Chondrocyte (in vitro differentiated cells): Measurements from ENCODE around the gene ADGRD1. TPM values are rescaled to one million over a fixed set of nuclear protein-coding genes. Genes with fewer than 3 reads are reported as not detected.
A peak's percentile ranks its signal among the peaks of the same experiment; 100 is the strongest.
"Not testable (repeated sequence)": the region's sequence is repeated elsewhere in the genome, so short reads cannot be mapped to it uniquely, and the experiment has no call there.

Source experiments
- DNase-seq: peaks from one replicate; pipeline ENCODE4 v3.0.0; 2021; ENCODE audit warnings: mixed read lengths, low spot score
- H3K27ac Mint-ChIP-seq: one replicate; pipeline ENCODE4 v1.8.0; 2021; ENCODE audit warnings: mild to moderate bottlenecking, moderate library complexity, mixed read lengths; ENCODE audit not compliant: unreplicated experiment
- H3K27me3 Mint-ChIP-seq: 2 replicates; pipeline ENCODE4 v1.8.0; 2021; ENCODE audit warnings: low read depth, mixed read lengths
- H3K36me3 Mint-ChIP-seq: 2 replicates; pipeline ENCODE4 v1.8.0; 2021; ENCODE audit warnings: low read depth, mixed read lengths
- H3K4me1 Mint-ChIP-seq: 2 replicates; pipeline ENCODE4 v1.8.0; 2021; ENCODE audit warnings: low read depth, mild to moderate bottlenecking, mixed read lengths
- H3K4me3 Mint-ChIP-seq: one replicate; pipeline ENCODE4 v1.8.0; 2021; ENCODE audit warnings: mild to moderate bottlenecking, moderate library complexity, mixed read lengths; ENCODE audit not compliant: unreplicated experiment
- H3K9me3 Mint-ChIP-seq: 2 replicates; pipeline ENCODE4 v1.8.0; 2021; ENCODE audit warnings: low read depth, mixed read lengths
- CTCF ChIP-seq: fragments of 200-600 bp; sonication (generic); IDR thresholded peaks from 2 replicates; pipeline ENCODE4 v1.5.0; 2021; ENCODE audit warnings: antibody characterized with exemption, mild to moderate bottlenecking, moderate library complexity
- total RNA-seq: library from RNA; stranded (reverse); gene quantifications from 3 replicates; pipeline ENCODE4 v1.2.1, GENCODE V29; 2021

The ADGRD1 gene
- total RNA-seq, 1 donor from 2014 or later, result 4.7 TPM

- DNase-seq, result no peak
- H3K9me3 Mint-ChIP-seq, result no peaks in the 10 kb centered on the region
- H3K27ac Mint-ChIP-seq, result no peak overlapping the region
- no peak for TF ChIP-seq CTCF
- peaks cover 3% of the 10 kb centered on the region for H3K27me3 Mint-ChIP-seq
- peaks cover under 1% of the 10 kb centered on the region for H3K4me1 Mint-ChIP-seq
- H3K36me3 Mint-ChIP-seq, result no peaks in the 10 kb centered on the region
- H3K4me3 Mint-ChIP-seq, result no peak overlapping the region
Observed at GRCh38 chr12:131124487-131125280, 171.0 kb downstream of the ADGRD1 start.

DNA sequence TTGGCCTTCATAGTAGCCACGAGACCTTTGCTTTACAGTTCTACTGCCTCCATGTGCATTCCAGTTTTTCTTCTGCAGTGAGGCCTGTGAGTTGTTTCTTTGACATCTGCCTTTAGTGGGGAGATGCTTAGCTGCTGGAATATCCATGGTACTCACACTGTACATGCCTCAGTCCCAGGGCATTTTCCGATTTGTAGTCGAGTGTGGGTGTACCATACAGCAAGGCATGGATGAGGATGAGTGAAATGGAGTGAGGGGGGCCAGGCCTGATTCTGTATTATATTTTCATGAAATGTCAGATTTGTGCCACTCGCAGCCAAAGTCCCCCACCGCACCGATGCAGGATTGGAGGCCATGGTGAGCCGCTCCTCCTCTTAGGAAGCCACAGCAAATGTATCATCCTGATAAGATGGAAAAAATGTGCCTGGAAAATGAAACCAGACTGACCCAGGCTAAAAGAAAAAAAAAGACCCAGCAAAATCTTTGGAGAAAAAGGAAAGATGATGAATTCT lies 173.0 kb downstream of the ADGRD1 start:
- peak; percentile 41 for DNase-seq
- Mint-ChIP-seq H3K27ac (no peak overlapping the region), H3K36me3 (no peaks in the 10 kb centered on the region), H3K4me3 (no peak overlapping the region), H3K4me1 (peaks cover 5% of the 10 kb centered on the region), H3K27me3 (peaks cover 3% of the 10 kb centered on the region), H3K9me3 (no peaks in the 10 kb centered on the region)
- TF ChIP-seq CTCF, result no peak

DNA sequence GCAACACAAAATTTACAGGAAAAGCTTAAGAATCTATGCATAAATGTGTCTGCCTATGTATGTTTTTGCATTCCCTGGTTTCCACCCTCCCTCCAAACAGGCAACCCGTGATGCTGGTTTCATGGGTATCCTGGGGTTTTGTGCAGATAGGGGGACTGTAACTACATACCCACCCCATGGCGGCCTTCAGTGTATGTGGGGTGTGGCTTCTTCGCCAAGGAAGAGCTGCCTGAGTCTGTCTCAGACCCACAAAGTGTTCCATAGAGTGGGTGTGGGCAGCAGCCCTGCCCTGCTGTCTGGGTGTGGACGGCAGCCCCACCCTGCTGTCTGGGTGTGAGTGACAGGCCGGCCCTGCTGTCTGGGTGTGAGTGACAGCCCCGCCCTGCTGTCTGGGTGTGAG lies 174.8 kb downstream of the ADGRD1 start:
- H3K4me3 Mint-ChIP-seq, result no peak overlapping the region
- H3K4me1 Mint-ChIP-seq, result peaks cover 10% of the 10 kb centered on the region
- H3K27ac Mint-ChIP-seq, result no peak overlapping the region
- H3K9me3 Mint-ChIP-seq, result no peaks in the 10 kb centered on the region
- TF ChIP-seq CTCF, result no peak
- no peaks in the 10 kb centered on the region for H3K36me3 Mint-ChIP-seq
- no peak for DNase-seq
- peaks cover 10% of the 10 kb centered on the region for H3K27me3 Mint-ChIP-seq

DNA sequence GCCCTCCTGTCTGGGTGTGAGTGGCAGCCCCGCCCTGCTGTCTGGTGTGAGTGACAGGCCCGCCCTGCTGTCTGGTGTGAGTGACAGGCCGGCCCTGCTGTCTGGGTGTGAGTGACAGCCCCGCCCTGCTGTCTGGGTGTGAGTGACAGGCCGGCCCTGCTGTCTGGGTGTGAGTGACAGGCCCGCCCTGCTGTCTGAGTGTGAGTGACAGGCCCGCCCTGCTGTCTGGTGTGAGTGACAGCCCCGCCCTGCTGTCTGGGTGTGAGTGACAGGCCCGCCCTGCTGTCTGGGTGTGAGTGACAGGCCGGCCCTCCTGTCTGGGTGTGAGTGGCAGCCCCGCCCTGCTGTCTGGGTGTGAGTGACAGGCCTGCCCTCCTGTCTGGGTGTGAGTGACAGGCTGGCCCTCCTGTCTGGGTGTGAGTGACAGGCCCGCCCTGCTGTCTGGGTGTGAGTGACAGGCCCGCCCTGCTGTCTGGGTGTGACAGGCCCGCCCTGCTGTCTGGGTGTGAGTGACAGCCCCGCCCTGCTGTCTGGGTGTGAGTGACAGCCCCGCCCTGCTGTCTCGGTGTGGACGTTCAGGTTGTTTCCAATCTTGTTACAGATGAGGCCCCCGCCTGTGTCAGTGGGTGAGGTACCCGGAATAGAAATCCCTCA lies 175.4 kb downstream of the ADGRD1 start:
- Mint-ChIP-seq H3K27me3 (peaks cover 11% of the 10 kb centered on the region), H3K4me1 (peaks cover 10% of the 10 kb centered on the region)
- DNase-seq, H3K36me3 Mint-ChIP-seq, H3K27ac Mint-ChIP-seq, H3K4me3 Mint-ChIP-seq, H3K9me3 Mint-ChIP-seq: not testable (repeated sequence)

DNA sequence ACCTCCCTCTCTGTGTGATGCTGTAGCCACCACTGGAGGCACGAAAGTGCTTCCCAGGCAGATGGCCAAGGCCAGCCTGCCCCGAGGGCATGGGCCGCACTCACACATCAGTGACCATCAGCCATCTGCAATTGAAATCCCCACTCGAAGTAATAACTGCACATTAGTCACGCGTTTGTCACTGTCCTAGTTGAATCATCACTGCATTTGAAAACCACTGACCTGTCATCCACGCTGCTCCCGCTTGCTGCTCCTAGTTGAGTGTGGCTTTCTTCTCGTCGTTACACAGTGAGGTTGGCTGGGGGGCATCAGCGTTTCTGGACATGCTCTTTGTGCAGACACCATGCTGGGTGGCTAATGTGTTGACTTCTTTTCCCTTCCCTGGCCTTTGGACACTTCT lies 176.1 kb downstream of the ADGRD1 start:
- no peak overlapping the region for H3K4me3 Mint-ChIP-seq
- DNase-seq, result no peak
- H3K36me3 Mint-ChIP-seq, result no peaks in the 10 kb centered on the region
- H3K9me3 Mint-ChIP-seq, result no peaks in the 10 kb centered on the region
- H3K27ac Mint-ChIP-seq, result no peak overlapping the region
- peaks cover 10% of the 10 kb centered on the region for H3K4me1 Mint-ChIP-seq
- TF ChIP-seq CTCF, result no peak
- peaks cover 13% of the 10 kb centered on the region for H3K27me3 Mint-ChIP-seq
